Keratinocyte (primary cell): ENCODE data around the gene SHISA7. TPM values are rescaled to one million over a fixed set of nuclear protein-coding genes. Genes with fewer than 3 reads are reported as not detected.

Experiments used
- DNase-seq: peaks from one replicate; pipeline ENCODE4 v3.0.0-alpha.2; 2011; ENCODE audit warnings: low read depth, missing footprints, low spot score
- FAIRE-seq: peaks from 2 replicates; lab custom pipeline; 2011; peaks lifted over from hg19 to GRCh38; lab: Jason Lieb, UNC
- H2AFZ ChIP-seq: 2 replicates; pipeline ENCODE4 v1.6.0; 2012; ENCODE audit warnings: low read length, control low read depth, inconsistent platforms; ENCODE audit not compliant: control insufficient read depth
- H3K27ac ChIP-seq: 2 replicates; pipeline ENCODE4 v1.5.1; 2011; ENCODE audit warnings: low read length; ENCODE audit not compliant: control insufficient read depth, insufficient read depth
- H3K27me3 ChIP-seq: 3 replicates; pipeline ENCODE4 v1.6.0; 2011; ENCODE audit warnings: low read length; ENCODE audit not compliant: control insufficient read depth, insufficient read depth; ENCODE audit errors: extremely low read depth
- H3K36me3 ChIP-seq, 2 experiments: 2 replicates in 1 of 2; 3 replicates in 1 of 2; pipeline ENCODE4 v1.5.1; 2011; ENCODE audit warnings: low read length in 2 of 2, mild to moderate bottlenecking in 1 of 2; ENCODE audit not compliant: control insufficient read depth in 2 of 2, insufficient read depth in 2 of 2; ENCODE audit errors: extremely low read depth in 1 of 2
- H3K4me1 ChIP-seq: 3 replicates; pipeline ENCODE4 v1.5.1; 2011; ENCODE audit warnings: low read length; ENCODE audit not compliant: control insufficient read depth, insufficient read depth; ENCODE audit errors: extremely low read depth
- H3K4me2 ChIP-seq: 3 replicates; pipeline ENCODE4 v1.6.0; 2011; ENCODE audit warnings: low read depth, low read length; ENCODE audit not compliant: control insufficient read depth, insufficient read depth; ENCODE audit errors: extremely low read depth
- H3K4me3 ChIP-seq, 3 experiments: fragments of 200-600 bp in 1 of 3; sonication (generic) in 1 of 3; 2 replicates in 2 of 3; 3 replicates in 1 of 3; pipeline ENCODE4 v1.5.1; 2011 to 2016; ENCODE audit warnings: low read length in 3 of 3, mild to moderate bottlenecking in 3 of 3, control low read depth in 2 of 3, inconsistent platforms in 1 of 3, low read depth in 1 of 3, mixed read lengths in 1 of 3, mixed run types in 1 of 3, moderate library complexity in 1 of 3; ENCODE audit not compliant: control insufficient read depth in 2 of 3, insufficient read depth in 2 of 3; ENCODE audit errors: extremely low read depth in 1 of 3
- H3K79me2 ChIP-seq: 2 replicates; pipeline ENCODE4 v1.6.0; 2012; ENCODE audit warnings: low read length; ENCODE audit not compliant: control insufficient read depth, insufficient read depth
- H3K9ac ChIP-seq: 3 replicates; pipeline ENCODE4 v1.6.0; 2011; ENCODE audit warnings: low read length; ENCODE audit not compliant: control insufficient read depth, insufficient read depth; ENCODE audit errors: extremely low read depth
- H3K9me1 ChIP-seq: 3 replicates; pipeline ENCODE4 v1.6.0; 2011; ENCODE audit warnings: low read length; ENCODE audit not compliant: control insufficient read depth, insufficient read depth; ENCODE audit errors: extremely low read depth
- H3K9me3 ChIP-seq: 2 replicates; pipeline ENCODE4 v1.5.1; 2012; ENCODE audit warnings: low read depth, low read length; ENCODE audit not compliant: control insufficient read depth
- H4K20me1 ChIP-seq: 3 replicates; pipeline ENCODE4 v1.6.0; 2011; ENCODE audit warnings: low read length; ENCODE audit not compliant: control insufficient read depth, insufficient read depth; ENCODE audit errors: extremely low read depth
- CTCF ChIP-seq, 3 experiments: IDR thresholded peaks in 1 of 3; conservative IDR thresholded peaks in 1 of 3; optimal IDR thresholded peaks in 1 of 3; 2 replicates in 2 of 3; 3 replicates in 1 of 3; pipeline versions ENCODE3 to v1.5.1; 2011; ENCODE audit warnings: low read length in 3 of 3, mild to moderate bottlenecking in 3 of 3, moderate library complexity in 2 of 3, control low read depth in 1 of 3, inconsistent platforms in 1 of 3; ENCODE audit not compliant: insufficient read depth in 2 of 3; ENCODE audit errors: extremely low read depth in 1 of 3
- EZH2 ChIP-seq: IDR thresholded peaks from one replicate; pipeline ENCODE4 v1.6.1; 2012; ENCODE audit warnings: inconsistent platforms, mild to moderate bottlenecking, low read length, moderate library complexity
- dilution Hi-C: fragments of 300-500 bp; cut with MboI; formaldehyde crosslinking; loops from one replicate; pipeline ENCODE4 v1.7.0; 2020; ENCODE audit warnings: low sequenced_read_pairs; ENCODE audit not compliant: extremely low pct_ligation_motif_present
- polyA plus RNA-seq, 5 experiments: library from polyadenylated mRNA; depleted of rRNA in 3 of 5; stranded (reverse) in 3 of 5; stranded (forward) in 1 of 5; unstranded in 1 of 5; fragments of >200 nt; gene quantifications; 1 replicate in 1 of 5; 2 replicates in 3 of 5; 3 replicates in 1 of 5; pipeline versions ENCODE4 v1.2.1 to v1.2.3, GENCODE V29; 2011 to 2012; ENCODE audit warnings: missing spikeins in 2 of 5, low read depth in 1 of 5, low replicate concordance in 1 of 5

SHISA7 gene
- polyA plus RNA-seq, 1 donor (not counting 4 experiments of a cell fraction or from before 2014, with no cell fraction given): not detected

DNA sequence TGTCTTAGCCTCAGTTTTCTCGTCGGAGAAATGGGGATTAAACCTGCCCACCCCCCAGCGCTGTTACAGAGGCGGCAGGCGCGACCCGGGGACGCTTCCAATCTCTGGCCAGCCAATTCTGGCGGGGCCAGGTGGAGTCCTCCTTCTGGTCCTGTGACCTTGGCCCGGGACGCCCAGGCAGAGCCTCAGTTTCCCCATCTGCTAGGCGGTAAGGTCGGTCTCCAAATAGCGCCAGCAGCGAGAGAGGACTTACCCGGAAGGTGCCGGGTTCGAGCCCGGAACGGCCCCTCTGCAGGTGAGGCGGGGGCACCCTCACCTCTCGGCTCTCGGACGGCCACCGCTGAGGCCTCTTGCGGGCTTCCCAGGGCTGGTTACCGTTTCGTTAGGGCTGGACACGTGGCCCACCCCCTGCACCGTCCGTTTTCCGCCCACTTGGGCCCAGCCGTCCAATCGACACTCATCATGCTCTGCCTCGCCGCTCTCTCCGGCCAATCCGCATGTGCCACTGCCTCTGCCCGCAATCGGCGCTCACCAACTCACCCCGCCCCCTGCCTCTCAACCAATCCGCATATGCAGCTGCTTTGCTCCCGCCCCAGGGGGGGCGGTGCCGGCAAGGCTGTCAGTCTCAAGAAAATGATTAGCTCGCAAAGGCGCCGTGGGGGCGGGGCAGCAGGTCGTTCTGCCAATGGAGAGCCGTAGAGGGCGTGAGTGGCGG, 18.3 kb upstream of the SHISA7 start, which contains the start of gene ISOC2:
ISOC2 (minus strand) TSS at position 384 of the 715 bp plus-strand sequence. CDS start 5,156 bp downstream, outside the sequence.
- Histone ChIP-seq H4K20me1 (no peaks in the 10 kb centered on the region), H3K36me3 (no peaks in the 10 kb centered on the region), H3K4me1 (peaks cover 9% of the 10 kb centered on the region), H3K27ac (peak within 1 kb of the TSS; percentile 71), H3K9me3 (no peaks in the 10 kb centered on the region), H3K9ac (peak within 1 kb of the TSS; percentile 88), H2AFZ (peak within 1 kb of the TSS; percentile 95), H3K4me2 (peak within 1 kb of the TSS; percentile 96), H3K9me1 (no peaks in the 10 kb centered on the region), H3K27me3 (no peaks in the 10 kb centered on the region), H3K79me2 (no peaks in the 10 kb centered on the region), H3K4me3 (peak within 1 kb of the TSS; percentile 75 to 92 (median 84))
- TF ChIP-seq CTCF (optimal IDR thresholded peaks at IDR 0.05 in 1 of 3, IDR thresholded peaks at IDR 0.05 in 1 of 3, conservative IDR thresholded peaks at IDR 0.05 in 1 of 3; ENCODE audit: extremely low read depth in 1 of 3, insufficient read depth in 2 of 3, low read length in 3 of 3) (no peak), EZH2 (no peak)
- dilution Hi-C loops: no loop called here
- DNase-seq (peak; percentile 97), FAIRE-seq (peak; percentile 84)

DNA sequence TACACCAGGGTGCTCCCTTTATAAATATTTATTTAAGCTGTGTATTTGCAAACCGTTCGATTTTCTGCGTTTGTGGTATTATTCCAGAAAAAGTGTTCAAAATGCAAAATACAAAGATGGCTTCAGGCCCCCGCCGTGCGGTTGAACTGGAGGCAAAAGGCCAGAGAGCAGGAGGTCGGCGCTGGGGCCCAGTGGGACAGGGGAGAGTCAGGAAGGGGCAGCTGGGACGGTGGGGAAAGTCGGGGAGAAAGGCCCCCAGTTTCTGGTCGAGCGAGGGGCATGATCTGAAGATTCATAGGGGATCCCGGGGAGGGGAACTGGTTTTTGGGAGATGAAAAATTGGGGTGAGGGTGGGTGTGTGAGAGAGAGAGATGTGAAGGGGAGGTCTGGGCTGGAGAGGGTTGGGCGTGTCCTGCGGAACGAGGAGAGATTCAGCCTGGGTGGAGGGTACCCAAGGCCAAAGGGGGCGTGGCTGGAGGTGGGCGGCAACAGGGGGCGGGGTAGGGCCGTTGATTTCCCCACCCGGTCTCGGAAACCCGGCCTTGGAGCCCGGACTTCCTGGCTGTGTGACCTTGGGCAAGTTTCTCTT, 17.7 kb upstream of the SHISA7 start:
- Histone ChIP-seq H4K20me1 (no peaks in the 10 kb centered on the region), H3K4me2 (peak overlapping the region; percentile 96), H3K79me2 (no peaks in the 10 kb centered on the region), H3K27me3 (no peaks in the 10 kb centered on the region), H3K4me3 (peak overlapping the region; percentile 75 to 85 (median 84)), H3K4me1 (peaks cover 9% of the 10 kb centered on the region), H2AFZ (no peak overlapping the region), H3K36me3 (peaks cover 0 to 2% of the 10 kb centered on the region in 2 experiments), H3K9me3 (no peaks in the 10 kb centered on the region), H3K9me1 (no peaks in the 10 kb centered on the region), H3K27ac (peak overlapping the region; percentile 68), H3K9ac (peak overlapping the region; percentile 88)
- dilution Hi-C loops: no loop called here
- TF ChIP-seq CTCF (optimal IDR thresholded peaks at IDR 0.05 in 1 of 3, IDR thresholded peaks at IDR 0.05 in 1 of 3, conservative IDR thresholded peaks at IDR 0.05 in 1 of 3; ENCODE audit: extremely low read depth in 1 of 3, insufficient read depth in 2 of 3, low read length in 3 of 3): no peak
- TF ChIP-seq EZH2: no peak
- FAIRE-seq (no peak), DNase-seq (no peak)
